Trophoblast cell (in vitro differentiated cells and primary cell): ENCODE data around the gene TFB2M.

Source experiments
- DNase-seq, 2 donors: peaks; one replicate each; pipeline ENCODE4 v3.0.0-alpha.2; 2016
- H2AFZ ChIP-seq: 2 replicates; pipeline ENCODE4 v1.6.1; 2013; ENCODE audit warnings: low read length, moderate library complexity, mild to moderate bottlenecking; ENCODE audit not compliant: insufficient read depth, poor library complexity
- H2AK5ac ChIP-seq: 2 replicates; pipeline ENCODE4 v1.6.1; 2013; ENCODE audit warnings: mild to moderate bottlenecking, low read length
- H2BK120ac ChIP-seq: 2 replicates; pipeline ENCODE4 v1.6.1; 2013; ENCODE audit warnings: low read length, mild to moderate bottlenecking, moderate library complexity; ENCODE audit not compliant: insufficient read depth, poor library complexity
- H2BK12ac ChIP-seq: 2 replicates; pipeline ENCODE4 v1.6.1; 2013; ENCODE audit warnings: mild to moderate bottlenecking, low read length, moderate library complexity
- H2BK5ac ChIP-seq: 2 replicates; pipeline ENCODE4 v1.6.1; 2013; ENCODE audit warnings: low read length, low read depth, moderate library complexity, mild to moderate bottlenecking; ENCODE audit not compliant: poor library complexity
- H3K14ac ChIP-seq: 2 replicates; pipeline ENCODE4 v1.6.1; 2013; ENCODE audit warnings: mild to moderate bottlenecking, low read length
- H3K18ac ChIP-seq: 2 replicates; pipeline ENCODE4 v1.6.1; 2013; ENCODE audit warnings: mild to moderate bottlenecking, low read length
- H3K23ac ChIP-seq: 2 replicates; pipeline ENCODE4 v1.6.1; 2013; ENCODE audit warnings: low read length
- H3K27ac ChIP-seq: 2 replicates; pipeline ENCODE4 v1.5.1; 2013; ENCODE audit warnings: low read depth, mild to moderate bottlenecking, inconsistent platforms, low read length, moderate library complexity
- H3K27me3 ChIP-seq: 2 replicates; pipeline ENCODE4 v1.6.1; 2013; ENCODE audit warnings: inconsistent platforms, mild to moderate bottlenecking, low read length, moderate library complexity; ENCODE audit not compliant: insufficient read depth
- H3K36me3 ChIP-seq, 2 experiments: 1 replicate in 1 of 2; 2 replicates in 1 of 2; pipeline ENCODE4 v1.6.1; 2013; ENCODE audit warnings: low read length in 2 of 2, mild to moderate bottlenecking in 2 of 2, moderate library complexity in 1 of 2; ENCODE audit not compliant: insufficient read depth in 2 of 2, control insufficient read depth in 1 of 2
- H3K4ac ChIP-seq: 2 replicates; pipeline ENCODE4 v1.6.1; 2013; ENCODE audit warnings: low read depth, mild to moderate bottlenecking, low read length, moderate library complexity
- H3K4me1 ChIP-seq, 2 experiments: 1 replicate in 1 of 2; 2 replicates in 1 of 2; pipeline ENCODE4 v1.6.1; 2013; ENCODE audit warnings: low read length in 2 of 2, mild to moderate bottlenecking in 2 of 2, moderate library complexity in 1 of 2; ENCODE audit not compliant: insufficient read depth in 2 of 2, control insufficient read depth in 1 of 2
- H3K4me2 ChIP-seq: 2 replicates; pipeline ENCODE4 v1.6.1; 2013; ENCODE audit warnings: inconsistent platforms, mild to moderate bottlenecking, low read length, moderate library complexity
- H3K4me3 ChIP-seq: 2 replicates; pipeline ENCODE4 v1.5.1; 2013; ENCODE audit warnings: mild to moderate bottlenecking, low read depth, low read length, inconsistent platforms
- H3K79me1 ChIP-seq: one replicate; pipeline ENCODE4 v1.6.1; 2013; ENCODE audit warnings: low read length
- H3K79me2 ChIP-seq: 2 replicates; pipeline ENCODE4 v1.6.1; 2013; ENCODE audit warnings: low read length, mild to moderate bottlenecking; ENCODE audit not compliant: control insufficient read depth, insufficient read depth, poor library complexity
- H3K9ac ChIP-seq: 2 replicates; pipeline ENCODE4 v1.6.1; 2013; ENCODE audit warnings: mild to moderate bottlenecking, low read length
- H3K9me3 ChIP-seq: 2 replicates; pipeline ENCODE4 v1.6.1; 2013; ENCODE audit warnings: low read depth, mild to moderate bottlenecking, control low read depth, inconsistent platforms, low read length; ENCODE audit not compliant: insufficient read depth
- H4K12ac ChIP-seq: 2 replicates; pipeline ENCODE4 v1.6.1; 2013; ENCODE audit warnings: low read depth, mild to moderate bottlenecking, low read length, moderate library complexity
- H4K8ac ChIP-seq: 2 replicates; pipeline ENCODE4 v1.6.1; 2013; ENCODE audit warnings: low read depth, mild to moderate bottlenecking, low read length, moderate library complexity
- H4K91ac ChIP-seq: one replicate; pipeline ENCODE4 v1.6.1; 2013; ENCODE audit warnings: low read depth, mild to moderate bottlenecking, low read length, moderate library complexity
- WGBS: extraction: QIAGEN DNeasy Blood & Tissue Kit; methylation state at CpG from one replicate; pipeline ENCODE4 v1.1.7; 2013; ENCODE audit warnings: missing lambda C conversion rate; ENCODE audit not compliant: insufficient read length, insufficient coverage; ENCODE audit errors: extremely low coverage; 5-methylcytosine and 5-hydroxymethylcytosine counted together

Gene TFB2M

DNA sequence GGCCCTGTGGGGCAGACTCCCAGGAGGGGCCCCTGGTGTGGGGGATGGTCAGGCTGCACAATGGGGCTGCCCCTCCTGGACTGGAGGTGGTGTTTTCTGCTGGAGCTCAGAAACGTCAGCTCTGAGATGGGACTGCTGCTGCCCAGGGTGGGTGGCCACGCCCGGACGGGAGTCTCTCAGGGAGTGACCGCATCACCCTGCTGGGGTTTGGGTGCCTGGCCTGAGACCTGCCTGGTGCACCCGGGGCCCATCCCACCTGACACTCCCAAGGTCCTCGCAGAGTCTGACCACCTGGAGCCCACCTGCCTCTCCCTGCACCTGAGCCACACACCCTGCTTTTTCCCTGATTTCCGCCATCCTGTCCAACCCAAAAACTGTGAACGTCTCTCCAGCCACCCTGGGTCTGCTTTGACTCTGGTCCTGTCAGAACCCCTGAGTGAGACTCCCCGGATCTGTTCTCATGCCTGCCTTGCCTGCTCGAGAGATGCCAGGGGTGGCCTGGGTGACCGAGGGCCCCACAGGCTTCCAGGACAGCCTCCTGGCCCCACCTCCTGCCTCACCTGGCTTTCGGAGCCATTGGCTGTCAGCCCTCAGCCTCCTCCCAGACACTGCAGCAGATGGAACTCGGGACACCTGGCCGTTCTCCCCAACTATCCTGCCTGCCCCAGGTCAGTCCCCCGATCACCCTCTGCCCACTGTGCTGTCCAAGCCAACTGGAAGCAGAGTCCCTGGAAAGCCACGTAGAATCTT, 47.4 kb downstream of the TFB2M start:
- peaks cover 58% of the 10 kb centered on the region for H3K9me3 ChIP-seq
- H3K9ac ChIP-seq, result no peak overlapping the region
- H2AK5ac ChIP-seq, result no peak overlapping the region
- H3K4ac ChIP-seq, result no peak overlapping the region
- no peaks in the 10 kb centered on the region for H3K4me1 ChIP-seq
- H3K4me3 ChIP-seq, result no peak overlapping the region
- no peak overlapping the region for H4K91ac ChIP-seq
- H3K23ac ChIP-seq, result no peak overlapping the region
- no peak overlapping the region for H4K8ac ChIP-seq
- DNase-seq, result no peak
- H3K79me2 ChIP-seq, result no peaks in the 10 kb centered on the region
- WGBS, result no CpG with 5 or more reads among the region's 17 CpGs
- no peak overlapping the region for H4K12ac ChIP-seq
- H3K4me2 ChIP-seq, result no peak overlapping the region
- H2BK120ac ChIP-seq, result no peak overlapping the region
- H3K27me3 ChIP-seq, result no peaks in the 10 kb centered on the region
- no peak overlapping the region for H3K27ac ChIP-seq
- no peaks in the 10 kb centered on the region for H3K36me3 ChIP-seq
- H3K79me1 ChIP-seq, result no peaks in the 10 kb centered on the region
- H2BK5ac ChIP-seq, result no peak overlapping the region
- no peak overlapping the region for H2AFZ ChIP-seq
- H3K14ac ChIP-seq, result no peak overlapping the region
- no peak overlapping the region for H3K18ac ChIP-seq
- no peak overlapping the region for H2BK12ac ChIP-seq

DNA sequence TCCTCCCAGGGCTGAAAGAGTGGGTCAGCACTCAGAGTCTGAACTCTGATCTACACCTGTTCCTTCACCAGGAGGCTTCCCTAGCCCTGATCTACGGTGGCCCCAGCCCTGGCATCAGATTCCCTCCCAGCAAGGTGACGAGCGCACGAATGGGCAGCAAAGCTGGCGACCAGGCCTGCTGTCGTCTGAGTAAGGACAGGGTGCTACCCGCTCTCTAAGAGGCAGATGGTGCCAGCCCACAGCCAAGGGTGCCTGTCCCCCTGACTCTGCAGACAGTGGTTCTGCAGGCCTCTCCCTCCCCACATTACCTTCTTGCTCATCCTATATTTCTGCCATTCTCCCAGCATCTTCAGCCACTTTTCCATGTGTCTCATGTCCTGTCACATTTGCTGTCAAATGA, 48.7 kb downstream of the TFB2M start:
- no peak overlapping the region for H3K4ac ChIP-seq
- no peak overlapping the region for H2BK12ac ChIP-seq
- no peak overlapping the region for H2AK5ac ChIP-seq
- H3K79me1 ChIP-seq, result no peaks in the 10 kb centered on the region
- H2BK5ac ChIP-seq, result no peak overlapping the region
- no peak overlapping the region for H2AFZ ChIP-seq
- no peak overlapping the region for H2BK120ac ChIP-seq
- no peak overlapping the region for H3K9ac ChIP-seq
- no peaks in the 10 kb centered on the region for H3K27me3 ChIP-seq
- no peak overlapping the region for H3K14ac ChIP-seq
- no CpG with 5 or more reads among the region's 7 CpGs for WGBS
- H3K23ac ChIP-seq, result no peak overlapping the region
- no peaks in the 10 kb centered on the region for H3K36me3 ChIP-seq
- no peak overlapping the region for H3K18ac ChIP-seq
- no peak overlapping the region for H3K27ac ChIP-seq
- H3K4me2 ChIP-seq, result no peak overlapping the region
- no peak for DNase-seq
- H3K79me2 ChIP-seq, result no peaks in the 10 kb centered on the region
- peaks cover 69% of the 10 kb centered on the region for H3K9me3 ChIP-seq
- no peak overlapping the region for H4K8ac ChIP-seq
- H4K91ac ChIP-seq, result no peak overlapping the region
- H3K4me1 ChIP-seq, result no peaks in the 10 kb centered on the region
- H4K12ac ChIP-seq, result no peak overlapping the region
- no peak overlapping the region for H3K4me3 ChIP-seq

- Histone ChIP-seq H3K79me2 (no peaks in the 10 kb centered on the region), H2AFZ (no peak overlapping the region), H4K91ac (no peak overlapping the region), H3K4me2 (no peak overlapping the region), H3K79me1 (no peaks in the 10 kb centered on the region), H2BK120ac (no peak overlapping the region), H2BK12ac (no peak overlapping the region), H2AK5ac (no peak overlapping the region), H3K9me3 (peaks cover 66% of the 10 kb centered on the region), H3K4me3 (no peak overlapping the region), H3K27ac (no peak overlapping the region), H3K4ac (no peak overlapping the region), H2BK5ac (no peak overlapping the region), H3K9ac (no peak overlapping the region), H3K14ac (no peak overlapping the region), H3K36me3 (no peaks in the 10 kb centered on the region), H3K18ac (no peak overlapping the region), H4K12ac (no peak overlapping the region), H3K4me1 (no peaks in the 10 kb centered on the region), H3K23ac (no peak overlapping the region), H3K27me3 (no peaks in the 10 kb centered on the region), H4K8ac (no peak overlapping the region)
- no peak for DNase-seq
- no CpG with 5 or more reads among the region's 10 CpGs for WGBS
Observed at GRCh38 chr1:246516126-246516525, 49.9 kb downstream of the TFB2M start.

DNA sequence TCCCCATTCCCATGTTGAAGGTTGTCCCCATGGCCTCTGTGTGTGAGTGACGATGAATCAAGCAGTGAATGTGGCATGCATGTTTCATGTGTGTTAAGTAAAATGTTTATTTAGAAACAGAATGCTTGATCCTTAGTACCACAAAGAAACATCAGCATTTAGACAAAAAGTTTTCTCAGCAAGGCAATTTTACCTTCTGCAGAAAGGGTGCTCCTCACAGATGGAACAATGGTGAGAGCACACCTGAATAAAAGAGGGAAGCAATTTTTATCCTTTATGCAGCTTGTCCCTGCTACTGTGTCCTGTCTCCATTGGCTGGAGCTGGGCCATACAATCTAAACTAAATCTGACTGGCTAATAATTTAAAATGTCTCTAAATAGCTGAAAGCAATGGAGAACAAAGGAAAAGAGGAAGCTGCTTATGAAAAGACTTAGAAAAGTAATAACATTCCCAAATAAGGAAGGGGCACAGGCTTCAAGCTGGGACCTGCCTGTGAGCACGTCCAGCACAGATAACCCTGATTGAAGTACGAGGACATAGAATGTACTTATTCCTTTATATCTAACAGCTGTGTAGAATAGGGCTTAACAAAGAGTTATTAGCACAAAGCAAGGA, 50.6 kb downstream of the TFB2M start:
- Histone ChIP-seq H3K4me1 (no peaks in the 10 kb centered on the region), H2BK12ac (no peak overlapping the region), H3K79me1 (no peaks in the 10 kb centered on the region), H3K79me2 (no peaks in the 10 kb centered on the region), H2AFZ (no peak overlapping the region), H2AK5ac (no peak overlapping the region), H3K27ac (no peak overlapping the region), H2BK120ac (no peak overlapping the region), H3K4ac (no peak overlapping the region), H3K4me3 (no peak overlapping the region), H4K12ac (no peak overlapping the region), H2BK5ac (no peak overlapping the region), H3K27me3 (no peaks in the 10 kb centered on the region), H3K9me3 (peaks cover 64% of the 10 kb centered on the region), H3K9ac (no peak overlapping the region), H4K8ac (no peak overlapping the region), H4K91ac (no peak overlapping the region), H3K18ac (no peak overlapping the region), H3K23ac (no peak overlapping the region), H3K14ac (no peak overlapping the region), H3K36me3 (no peaks in the 10 kb centered on the region), H3K4me2 (no peak overlapping the region)
- no CpG with 5 or more reads among the region's 3 CpGs for WGBS
- DNase-seq, result no peak
